ENCODE measurements around the gene SLC22A16.
"Not testable (repeated sequence)": the region's sequence is repeated elsewhere in the genome, so short reads cannot be mapped to it uniquely, and the experiment has no call there.

Gene SLC22A16

GRCh38 chr6:110476046-110476849 is at the start of gene SLC22A16:
TSS of gene SLC22A16 (minus strand) at chr6:110476613. CDS start at chr6:110476574, 39 bp downstream.
- DNase-seq (ENCODE audit: low read depth): no peak

- DNase-seq (ENCODE audit: low read depth): no peak
Observed at GRCh38 chr6:110525001-110525400, 48.6 kb upstream of the SLC22A16 start.

- DNase-seq (ENCODE audit: low read depth): no peak
Observed at GRCh38 chr6:110524305-110524704, 47.9 kb upstream of the SLC22A16 start.

- DNase-seq (ENCODE audit: low read depth): peak; percentile 34
Observed at GRCh38 chr6:110523451-110524021, 47.1 kb upstream of the SLC22A16 start.

- no peak for DNase-seq (ENCODE audit: low read depth)
Observed at GRCh38 chr6:110522427-110522826, 46.0 kb upstream of the SLC22A16 start.

GRCh38 chr6:110520992-110521543 is 44.7 kb upstream of the SLC22A16 start:
- no peak for DNase-seq (ENCODE audit: low read depth)

GRCh38 chr6:110520209-110520965 is 44.0 kb upstream of the SLC22A16 start:
- no peak for DNase-seq (ENCODE audit: low read depth)

- no peak for DNase-seq (ENCODE audit: low read depth)
Observed at GRCh38 chr6:110517601-110518281, 41.3 kb upstream of the SLC22A16 start.

GRCh38 chr6:110517034-110517433 is 40.6 kb upstream of the SLC22A16 start:
- DNase-seq (ENCODE audit: low read depth): no peak

GRCh38 chr6:110514818-110515217 is 38.4 kb upstream of the SLC22A16 start:
- no peak for DNase-seq (ENCODE audit: low read depth)

GRCh38 chr6:110512991-110513390 is 36.6 kb upstream of the SLC22A16 start:
- DNase-seq (ENCODE audit: low read depth): peak; percentile 63

GRCh38 chr6:110512549-110512948 is 36.1 kb upstream of the SLC22A16 start:
- DNase-seq (ENCODE audit: low read depth): not testable (repeated sequence)

GRCh38 chr6:110511401-110511800 is 35.0 kb upstream of the SLC22A16 start:
- no peak for DNase-seq (ENCODE audit: low read depth)

GRCh38 chr6:110509617-110510241 is 33.3 kb upstream of the SLC22A16 start:
- peak; percentile 82 for DNase-seq (ENCODE audit: low read depth)

- DNase-seq (ENCODE audit: low read depth): not testable (repeated sequence)
Observed at GRCh38 chr6:110504891-110505290, 28.5 kb upstream of the SLC22A16 start.

GRCh38 chr6:110495949-110496348 is 19.5 kb upstream of the SLC22A16 start:
- no peak for DNase-seq (ENCODE audit: low read depth)

- DNase-seq (ENCODE audit: low read depth): no peak
Observed at GRCh38 chr6:110493253-110493800, 16.9 kb upstream of the SLC22A16 start.

GRCh38 chr6:110492584-110492983 is 16.2 kb upstream of the SLC22A16 start:
- DNase-seq (ENCODE audit: low read depth): peak; percentile 49

GRCh38 chr6:110491644-110492317 is 15.4 kb upstream of the SLC22A16 start:
- peak; percentile 69 for DNase-seq (ENCODE audit: low read depth)

GRCh38 chr6:110491299-110491643 is 14.9 kb upstream of the SLC22A16 start:
- no peak for DNase-seq (ENCODE audit: low read depth)

- no peak for DNase-seq (ENCODE audit: low read depth)
Observed at GRCh38 chr6:110490110-110490509, 13.7 kb upstream of the SLC22A16 start.
